ENCODE measurements around the gene PREPL.

The PREPL gene

GRCh38 chr2:44297431-44297830 is 63.9 kb downstream of the PREPL start:
- no peak for TF ChIP-seq CTCF (IDR thresholded peaks at IDR 0.05; ENCODE audit: low read length, missing control alignments)
- H3K4me3 ChIP-seq (replicated peaks; ENCODE audit: low read depth, low read length) = no peak overlapping the region
- no peak for DNase-seq (ENCODE audit: low read depth)

- no peak for TF ChIP-seq CTCF (IDR thresholded peaks at IDR 0.05; ENCODE audit: low read length, missing control alignments)
- no peak overlapping the region for H3K4me3 ChIP-seq (replicated peaks; ENCODE audit: low read depth, low read length)
- DNase-seq (ENCODE audit: low read depth) = no peak
Measured at GRCh38 chr2:44296653-44297052, 64.6 kb downstream of the PREPL start.

GRCh38 chr2:44295633-44296359 is 65.5 kb downstream of the PREPL start:
- no peak for TF ChIP-seq CTCF (IDR thresholded peaks at IDR 0.05; ENCODE audit: low read length, missing control alignments)
- no peak overlapping the region for H3K4me3 ChIP-seq (replicated peaks; ENCODE audit: low read depth, low read length)
- no peak for DNase-seq (ENCODE audit: low read depth)

- TF ChIP-seq CTCF (IDR thresholded peaks at IDR 0.05; ENCODE audit: low read length, missing control alignments) = no peak
- no peak for DNase-seq (ENCODE audit: low read depth)
- H3K4me3 ChIP-seq (replicated peaks; ENCODE audit: low read depth, low read length) = no peak overlapping the region
Measured at GRCh38 chr2:44295113-44295512, 66.2 kb downstream of the PREPL start.

GRCh38 chr2:44291281-44292248 is 69.7 kb downstream of the PREPL start:
- peak; percentile 62 for DNase-seq (ENCODE audit: low read depth)
- TF ChIP-seq CTCF (IDR thresholded peaks at IDR 0.05; ENCODE audit: low read length, missing control alignments) = peak; percentile 61
- no peak overlapping the region for H3K4me3 ChIP-seq (replicated peaks; ENCODE audit: low read depth, low read length)

- no peak overlapping the region for H3K4me3 ChIP-seq (replicated peaks; ENCODE audit: low read depth, low read length)
- no peak for TF ChIP-seq CTCF (IDR thresholded peaks at IDR 0.05; ENCODE audit: low read length, missing control alignments)
- DNase-seq (ENCODE audit: low read depth) = peak; percentile 36
Measured at GRCh38 chr2:44290261-44290660, 71.0 kb downstream of the PREPL start.

Measured in fibroblast of pulmonary artery (primary cell).